ENCODE results near the gene FLT1.

DNA sequence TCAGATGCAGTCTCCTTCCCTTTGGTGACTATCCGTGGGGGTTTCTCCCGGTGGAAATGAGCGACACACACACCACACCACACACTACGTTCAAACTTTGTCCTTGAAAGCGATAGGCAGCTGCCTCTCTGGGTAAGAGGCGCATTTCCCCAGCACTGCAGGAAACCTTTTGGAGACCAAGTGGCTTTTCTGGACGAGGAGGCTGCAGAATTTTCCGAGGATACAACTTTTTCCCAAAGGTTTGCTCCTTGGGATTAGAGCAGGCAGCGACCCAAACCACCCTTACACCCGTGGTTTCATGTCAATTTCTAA, 38.2 kb upstream of the FLT1 start:
- TF ChIP-seq CTCF (CRISPR knock-in tag; IDR thresholded peaks at IDR 0.05), result no peak
- no peak for TF ChIP-seq TBL1XR1 (IDR thresholded peaks at IDR 0.05; ENCODE audit: borderline replicate concordance, low read length, partially characterized antibody)
- TF ChIP-seq POLR2A (IDR thresholded peaks at IDR 0.05; ENCODE audit: insufficient read depth in 1 of 2, low read depth in 2 of 2, low read length in 2 of 2), result no peak
- TF ChIP-seq RNF2 (conservative IDR thresholded peaks at IDR 0.05; ENCODE audit: low read depth), result no peak
- no peak for TF ChIP-seq KDM1A (CRISPR knock-in tag; IDR thresholded peaks at IDR 0.05)
- no peak for TF ChIP-seq ZBTB20 (CRISPR knock-in tag; IDR thresholded peaks at IDR 0.05; ENCODE audit: borderline replicate concordance, low read depth)
- TF ChIP-seq MEF2D (CRISPR knock-in tag; IDR thresholded peaks at IDR 0.05), result no peak
- no peak for TF ChIP-seq JUN (CRISPR knock-in tag; IDR thresholded peaks at IDR 0.05)
